Keratinocyte (primary cell): Measurements from ENCODE around the gene COA8. TPM values are rescaled to one million over a fixed set of nuclear protein-coding genes. Genes with fewer than 3 reads are reported as not detected.

Experiments
- DNase-seq: peaks from one replicate; pipeline ENCODE4 v3.0.0-alpha.2; 2011; ENCODE audit warnings: low read depth, missing footprints, low spot score
- FAIRE-seq: peaks from 2 replicates; lab custom pipeline; 2011; peaks lifted over from hg19 to GRCh38; lab: Jason Lieb, UNC
- H2AFZ ChIP-seq: 2 replicates; pipeline ENCODE4 v1.6.0; 2012; ENCODE audit warnings: low read length, control low read depth, inconsistent platforms; ENCODE audit not compliant: control insufficient read depth
- H3K27ac ChIP-seq: 2 replicates; pipeline ENCODE4 v1.5.1; 2011; ENCODE audit warnings: low read length; ENCODE audit not compliant: control insufficient read depth, insufficient read depth
- H3K27me3 ChIP-seq: 3 replicates; pipeline ENCODE4 v1.6.0; 2011; ENCODE audit warnings: low read length; ENCODE audit not compliant: control insufficient read depth, insufficient read depth; ENCODE audit errors: extremely low read depth
- H3K36me3 ChIP-seq, 2 experiments: 2 replicates in 1 of 2; 3 replicates in 1 of 2; pipeline ENCODE4 v1.5.1; 2011; ENCODE audit warnings: low read length in 2 of 2, mild to moderate bottlenecking in 1 of 2; ENCODE audit not compliant: control insufficient read depth in 2 of 2, insufficient read depth in 2 of 2; ENCODE audit errors: extremely low read depth in 1 of 2
- H3K4me1 ChIP-seq: 3 replicates; pipeline ENCODE4 v1.5.1; 2011; ENCODE audit warnings: low read length; ENCODE audit not compliant: control insufficient read depth, insufficient read depth; ENCODE audit errors: extremely low read depth
- H3K4me2 ChIP-seq: 3 replicates; pipeline ENCODE4 v1.6.0; 2011; ENCODE audit warnings: low read depth, low read length; ENCODE audit not compliant: control insufficient read depth, insufficient read depth; ENCODE audit errors: extremely low read depth
- H3K4me3 ChIP-seq, 3 experiments: fragments of 200-600 bp in 1 of 3; sonication (generic) in 1 of 3; 2 replicates in 2 of 3; 3 replicates in 1 of 3; pipeline ENCODE4 v1.5.1; 2011 to 2016; ENCODE audit warnings: low read length in 3 of 3, mild to moderate bottlenecking in 3 of 3, control low read depth in 2 of 3, inconsistent platforms in 1 of 3, low read depth in 1 of 3, mixed read lengths in 1 of 3, mixed run types in 1 of 3, moderate library complexity in 1 of 3; ENCODE audit not compliant: control insufficient read depth in 2 of 3, insufficient read depth in 2 of 3; ENCODE audit errors: extremely low read depth in 1 of 3
- H3K79me2 ChIP-seq: 2 replicates; pipeline ENCODE4 v1.6.0; 2012; ENCODE audit warnings: low read length; ENCODE audit not compliant: control insufficient read depth, insufficient read depth
- H3K9ac ChIP-seq: 3 replicates; pipeline ENCODE4 v1.6.0; 2011; ENCODE audit warnings: low read length; ENCODE audit not compliant: control insufficient read depth, insufficient read depth; ENCODE audit errors: extremely low read depth
- H3K9me1 ChIP-seq: 3 replicates; pipeline ENCODE4 v1.6.0; 2011; ENCODE audit warnings: low read length; ENCODE audit not compliant: control insufficient read depth, insufficient read depth; ENCODE audit errors: extremely low read depth
- H3K9me3 ChIP-seq: 2 replicates; pipeline ENCODE4 v1.5.1; 2012; ENCODE audit warnings: low read depth, low read length; ENCODE audit not compliant: control insufficient read depth
- H4K20me1 ChIP-seq: 3 replicates; pipeline ENCODE4 v1.6.0; 2011; ENCODE audit warnings: low read length; ENCODE audit not compliant: control insufficient read depth, insufficient read depth; ENCODE audit errors: extremely low read depth
- CTCF ChIP-seq, 3 experiments: IDR thresholded peaks in 1 of 3; conservative IDR thresholded peaks in 1 of 3; optimal IDR thresholded peaks in 1 of 3; 2 replicates in 2 of 3; 3 replicates in 1 of 3; pipeline versions ENCODE3 to v1.5.1; 2011; ENCODE audit warnings: low read length in 3 of 3, mild to moderate bottlenecking in 3 of 3, moderate library complexity in 2 of 3, control low read depth in 1 of 3, inconsistent platforms in 1 of 3; ENCODE audit not compliant: insufficient read depth in 2 of 3; ENCODE audit errors: extremely low read depth in 1 of 3
- EZH2 ChIP-seq: IDR thresholded peaks from one replicate; pipeline ENCODE4 v1.6.1; 2012; ENCODE audit warnings: inconsistent platforms, mild to moderate bottlenecking, low read length, moderate library complexity
- dilution Hi-C: fragments of 300-500 bp; cut with MboI; formaldehyde crosslinking; loops from one replicate; pipeline ENCODE4 v1.7.0; 2020; ENCODE audit warnings: low sequenced_read_pairs; ENCODE audit not compliant: extremely low pct_ligation_motif_present
- polyA plus RNA-seq, 5 experiments: library from polyadenylated mRNA; depleted of rRNA in 3 of 5; stranded (reverse) in 3 of 5; stranded (forward) in 1 of 5; unstranded in 1 of 5; fragments of >200 nt; gene quantifications; 1 replicate in 1 of 5; 2 replicates in 3 of 5; 3 replicates in 1 of 5; pipeline versions ENCODE4 v1.2.1 to v1.2.3, GENCODE V29; 2011 to 2012; ENCODE audit warnings: missing spikeins in 2 of 5, low read depth in 1 of 5, low replicate concordance in 1 of 5

Gene COA8
- polyA plus RNA-seq, 1 donor (not counting 4 experiments of a cell fraction or from before 2014, with no cell fraction given): 24.8 TPM

- no peaks in the 10 kb centered on the region for H3K9me1 ChIP-seq
- TF ChIP-seq EZH2 (no peak), CTCF (optimal IDR thresholded peaks at IDR 0.05 in 1 of 3, IDR thresholded peaks at IDR 0.05 in 1 of 3, conservative IDR thresholded peaks at IDR 0.05 in 1 of 3; ENCODE audit: extremely low read depth in 1 of 3, insufficient read depth in 2 of 3, low read length in 3 of 3) (no peak)
- H4K20me1 ChIP-seq: no peaks in the 10 kb centered on the region
- dilution Hi-C loops: no loop called here
- H3K9ac ChIP-seq: no peak overlapping the region
- no peak for DNase-seq
- H3K4me3 ChIP-seq: no peak overlapping the region
- peaks cover 8 to 22% of the 10 kb centered on the region in 2 experiments for H3K36me3 ChIP-seq
- H3K79me2 ChIP-seq: peaks cover 32% of the 10 kb centered on the region
- no peak overlapping the region for H3K27ac ChIP-seq
- H3K4me1 ChIP-seq: peaks cover 13% of the 10 kb centered on the region
- no peak overlapping the region for H2AFZ ChIP-seq
- H3K4me2 ChIP-seq: no peak overlapping the region
- H3K9me3 ChIP-seq: no peaks in the 10 kb centered on the region
- no peak for FAIRE-seq
- no peaks in the 10 kb centered on the region for H3K27me3 ChIP-seq
Measured at GRCh38 chr14:103533137-103533998, 29.4 kb upstream of the COA8 start.

- no peak for DNase-seq
- H3K27me3 ChIP-seq: no peaks in the 10 kb centered on the region
- no peak overlapping the region for H3K4me3 ChIP-seq
- H3K9ac ChIP-seq: no peak overlapping the region
- H2AFZ ChIP-seq: no peak overlapping the region
- no peak overlapping the region for H3K4me2 ChIP-seq
- dilution Hi-C loops: no loop called here
- no peak for TF ChIP-seq EZH2
- no peaks in the 10 kb centered on the region for H3K9me3 ChIP-seq
- no peaks in the 10 kb centered on the region for H3K9me1 ChIP-seq
- peaks cover 9% of the 10 kb centered on the region for H3K4me1 ChIP-seq
- peaks cover 32% of the 10 kb centered on the region for H3K79me2 ChIP-seq
- no peak overlapping the region for H3K27ac ChIP-seq
- peaks cover 8 to 22% of the 10 kb centered on the region in 2 experiments for H3K36me3 ChIP-seq
- FAIRE-seq: no peak
- H4K20me1 ChIP-seq: no peaks in the 10 kb centered on the region
Measured at GRCh38 chr14:103533999-103534575, 28.7 kb upstream of the COA8 start.
